Neural cell (in vitro differentiated cells): ENCODE data around the gene CRP. TPM values are rescaled to one million over a fixed set of nuclear protein-coding genes. Genes with fewer than 3 reads are reported as not detected.

Experiments used
- H2AFZ ChIP-seq: fragments of 200-600, 300-800 bp; sonication (generic), shearing (Covaris generic); 2 replicates; pipeline ENCODE4 v1.6.0; 2014; ENCODE audit warnings: low read depth, mild to moderate bottlenecking, antibody characterized with exemption, low read length, moderate library complexity
- H3F3A ChIP-seq: fragments of 200-600 bp; shearing (Covaris generic); 2 replicates; pipeline ENCODE4 v1.6.1; 2016; ENCODE audit warnings: mild to moderate bottlenecking, moderate library complexity, mixed read lengths, antibody characterized with exemption, low read length; ENCODE audit not compliant: insufficient read depth, poor library complexity, severe bottlenecking
- H3K27ac ChIP-seq: fragments of 200-600, 300-800 bp; sonication (generic), shearing (Covaris generic); 2 replicates; pipeline ENCODE4 v1.5.1; 2014; ENCODE audit warnings: mild to moderate bottlenecking, low read length, moderate library complexity
- H3K27me3 ChIP-seq: fragments of 300-800, 200-600 bp; sonication (generic), shearing (Covaris generic); 2 replicates; pipeline ENCODE4 v1.6.0; 2014; ENCODE audit warnings: mild to moderate bottlenecking, low read depth, low read length, moderate library complexity; ENCODE audit not compliant: insufficient read depth
- H3K36me3 ChIP-seq: fragments of 300-800, 200-600 bp; sonication (generic), shearing (Covaris generic); 2 replicates; pipeline ENCODE4 v1.5.1; 2014; ENCODE audit warnings: mild to moderate bottlenecking, antibody characterized with exemption, low read length, moderate library complexity; ENCODE audit not compliant: insufficient read depth
- H3K4me2 ChIP-seq: fragments of 300-800, 200-600 bp; sonication (generic), shearing (Covaris generic); 2 replicates; pipeline ENCODE4 v1.6.0; 2014; ENCODE audit warnings: mild to moderate bottlenecking, low read length
- H3K4me3 ChIP-seq: fragments of 300-800, 200-600 bp; sonication (generic), shearing (Covaris generic); 2 replicates; pipeline ENCODE4 v1.5.1; 2014; ENCODE audit warnings: mild to moderate bottlenecking, low read length, moderate library complexity
- H3K79me2 ChIP-seq: fragments of 200-600 bp; shearing (Covaris generic); replicated peaks from 2 replicates; pipeline ENCODE4 v1.6.0; 2014; ENCODE audit warnings: mild to moderate bottlenecking, low read length, moderate library complexity; ENCODE audit not compliant: insufficient read depth
- H3K9ac ChIP-seq: fragments of 300-800, 200-600 bp; sonication (generic), shearing (Covaris generic); 2 replicates; pipeline ENCODE4 v1.6.1; 2016; ENCODE audit warnings: mild to moderate bottlenecking, low read length, mixed read lengths
- H3K9me2 ChIP-seq: fragments of 200-600 bp; shearing (Covaris generic); 2 replicates; pipeline ENCODE4 v1.6.1; 2016; ENCODE audit warnings: mild to moderate bottlenecking, low read length, mixed read lengths; ENCODE audit not compliant: insufficient read depth
- H3K9me3 ChIP-seq: fragments of 200-600, 300-800 bp; sonication (generic), shearing (Covaris generic); 2 replicates; pipeline ENCODE4 v1.6.1; 2016; ENCODE audit warnings: mild to moderate bottlenecking, mixed run types, low read length, moderate library complexity, mixed read lengths
- H4K20me1 ChIP-seq: fragments of 200-600 bp; shearing (Covaris generic); 2 replicates; pipeline ENCODE4 v1.6.1; 2016; ENCODE audit warnings: mild to moderate bottlenecking, mixed run types; ENCODE audit not compliant: insufficient read depth
- CTCF ChIP-seq: fragments of 450-650 bp; IDR thresholded peaks from 2 replicates; pipeline ENCODE4 v1.5.1; 2014; ENCODE audit warnings: antibody characterized with exemption, mild to moderate bottlenecking, moderate library complexity; ENCODE audit not compliant: poor library complexity, severe bottlenecking
- EP300 ChIP-seq: fragments of 450-650 bp; conservative IDR thresholded peaks from 2 replicates; pipeline ENCODE4 v1.6.1; 2014; ENCODE audit warnings: antibody characterized with exemption, mild to moderate bottlenecking, moderate library complexity; ENCODE audit not compliant: poor library complexity, severe bottlenecking
- EZH2 ChIP-seq: fragments of 200-600, 300-800 bp; shearing (Covaris generic), sonication (generic); IDR thresholded peaks from 2 replicates; pipeline ENCODE4 v1.6.1; 2014; ENCODE audit warnings: antibody characterized with exemption, low read length, borderline replicate concordance, mild to moderate bottlenecking; ENCODE audit not compliant: insufficient read depth, poor library complexity, severe bottlenecking
- MXI1 ChIP-seq: fragments of 450-650 bp; conservative IDR thresholded peaks from 2 replicates; pipeline ENCODE4 v1.6.1; 2014; ENCODE audit warnings: antibody characterized with exemption, mild to moderate bottlenecking; ENCODE audit not compliant: poor library complexity, severe bottlenecking
- POLR2AphosphoS5 ChIP-seq: IDR thresholded peaks from 2 replicates; pipeline ENCODE4 v1.6.1; 2012
- RAD21 ChIP-seq: fragments of 450-650 bp; conservative IDR thresholded peaks from 2 replicates; pipeline ENCODE4 v1.6.1; 2014; ENCODE audit warnings: antibody characterized with exemption, mild to moderate bottlenecking, moderate library complexity
- REST ChIP-seq: IDR thresholded peaks from 2 replicates; pipeline ENCODE4 v1.6.1; 2012; ENCODE audit warnings: borderline replicate concordance
- SMC3 ChIP-seq: fragments of 450-650 bp; conservative IDR thresholded peaks from 2 replicates; pipeline ENCODE4 v1.6.1; 2014; ENCODE audit warnings: antibody characterized with exemption, mild to moderate bottlenecking, moderate library complexity; ENCODE audit not compliant: poor library complexity
- TAF1 ChIP-seq: IDR thresholded peaks from 2 replicates; pipeline ENCODE4 v1.6.1; 2012; ENCODE audit warnings: low read depth
- polyA plus RNA-seq: library from polyadenylated mRNA; depleted of rRNA; stranded (reverse); fragments of >200 nt; gene quantifications from 2 replicates; pipeline ENCODE4 v1.2.3, GENCODE V29; 2014

The CRP gene
- polyA plus RNA-seq, 1 donor from 2014 or later: 0.98 TPM

GRCh38 chr1:159753386-159753785, 39.0 kb upstream of the CRP start:
- H3K4me3 ChIP-seq: no peak overlapping the region
- H3F3A ChIP-seq: no peaks in the 10 kb centered on the region
- no peaks in the 10 kb centered on the region for H3K79me2 ChIP-seq
- H2AFZ ChIP-seq: no peak overlapping the region
- no peaks in the 10 kb centered on the region for H4K20me1 ChIP-seq
- no peaks in the 10 kb centered on the region for H3K36me3 ChIP-seq
- no peak overlapping the region for H3K9ac ChIP-seq
- no peak for TF ChIP-seq TAF1
- TF ChIP-seq SMC3: no peak
- no peak for TF ChIP-seq MXI1
- TF ChIP-seq EZH2: no peak
- TF ChIP-seq REST: no peak
- no peak overlapping the region for H3K4me2 ChIP-seq
- H3K27me3 ChIP-seq: no peaks in the 10 kb centered on the region
- H3K27ac ChIP-seq: no peak overlapping the region
- H3K9me3 ChIP-seq: no peaks in the 10 kb centered on the region
- no peaks in the 10 kb centered on the region for H3K9me2 ChIP-seq

- H3K9ac ChIP-seq: no peak overlapping the region
- H3K4me2 ChIP-seq: no peak overlapping the region
- H4K20me1 ChIP-seq: no peaks in the 10 kb centered on the region
- no peak overlapping the region for H3K4me3 ChIP-seq
- H3K79me2 ChIP-seq: no peaks in the 10 kb centered on the region
- TF ChIP-seq MXI1: no peak
- no peak for TF ChIP-seq EP300
- TF ChIP-seq EZH2: no peak
- TF ChIP-seq TAF1: no peak
- TF ChIP-seq POLR2AphosphoS5: no peak
- TF ChIP-seq CTCF: no peak
- TF ChIP-seq SMC3: no peak
- no peak for TF ChIP-seq REST
- no peak for TF ChIP-seq RAD21
- no peak overlapping the region for H2AFZ ChIP-seq
- H3F3A ChIP-seq: no peaks in the 10 kb centered on the region
- H3K36me3 ChIP-seq: no peaks in the 10 kb centered on the region
- H3K9me3 ChIP-seq: no peaks in the 10 kb centered on the region
- H3K27ac ChIP-seq: no peak overlapping the region
- no peaks in the 10 kb centered on the region for H3K27me3 ChIP-seq
- H3K9me2 ChIP-seq: no peaks in the 10 kb centered on the region
Measured at GRCh38 chr1:159752135-159752580, 37.8 kb upstream of the CRP start.
